HG03442 (cell line): ENCODE measurements around the gene USP11.

Source experiments
- ATAC-seq: cut with Tn5 transposase; IDR thresholded peaks from one replicate; pipeline ENCODE4 v1.9.1; 2021; ENCODE audit warnings: mild to moderate bottlenecking, moderate library complexity; ENCODE audit not compliant: unreplicated experiment

The USP11 gene

DNA sequence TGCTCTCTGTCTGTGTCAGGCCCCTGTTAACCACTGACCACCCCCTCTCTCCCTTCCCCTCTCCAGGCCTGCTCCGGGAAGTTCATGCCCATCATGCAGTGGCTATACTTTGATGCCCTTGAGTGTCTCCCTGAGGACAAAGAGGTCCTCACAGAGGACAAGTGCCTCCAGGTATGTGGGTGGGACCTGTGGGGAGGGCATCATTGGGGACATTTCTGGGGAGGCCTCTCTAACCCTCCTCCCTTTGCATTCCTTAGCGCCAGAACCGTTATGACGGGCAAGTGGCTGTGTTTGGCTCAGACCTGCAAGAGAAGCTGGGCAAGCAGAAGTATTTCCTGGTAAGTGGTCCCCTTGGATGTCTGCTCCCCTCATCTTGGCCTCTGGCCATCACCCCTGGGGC lies 29.9 kb upstream of the USP11 start:
- ATAC-seq = no peak

DNA sequence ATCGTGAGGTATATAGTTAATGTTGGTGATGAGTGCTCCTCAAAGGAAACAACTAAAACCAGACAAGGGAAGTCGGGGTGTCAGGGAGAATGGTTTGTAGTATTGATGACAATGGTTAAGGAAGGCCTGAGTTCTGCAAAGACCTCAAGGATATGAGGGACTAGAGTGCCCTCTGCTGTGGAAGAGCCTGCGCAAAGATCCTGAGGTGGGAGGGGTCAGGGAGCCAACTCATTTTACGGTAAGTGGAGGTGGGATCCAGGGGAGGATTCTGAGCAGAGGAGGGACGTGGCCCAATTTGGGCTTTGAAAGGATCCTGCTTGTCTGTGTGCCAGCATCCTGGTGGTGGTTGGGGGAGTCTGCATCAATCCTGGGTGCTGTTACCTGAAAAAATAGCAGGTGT lies 27.8 kb upstream of the USP11 start:
- ATAC-seq = no peak

DNA sequence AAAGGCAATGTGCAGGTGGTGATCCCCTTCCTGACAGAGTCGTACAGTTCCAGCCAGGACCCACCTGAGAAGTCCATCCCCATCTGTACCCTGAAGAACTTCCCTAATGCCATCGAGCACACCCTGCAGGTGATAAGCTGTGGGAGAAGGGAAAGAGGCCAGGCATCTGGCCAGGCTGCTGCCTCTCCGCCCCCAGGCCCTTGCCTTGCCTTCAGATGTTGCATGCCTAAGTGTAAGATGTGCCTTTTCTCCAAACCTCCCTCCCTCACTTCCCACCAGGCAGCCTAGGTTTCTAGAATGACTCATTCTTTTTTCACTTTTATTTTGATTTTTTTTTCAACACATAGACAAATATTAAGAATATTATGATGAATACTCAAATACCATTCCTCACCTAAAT lies 26.5 kb upstream of the USP11 start:
- ATAC-seq = no peak

DNA sequence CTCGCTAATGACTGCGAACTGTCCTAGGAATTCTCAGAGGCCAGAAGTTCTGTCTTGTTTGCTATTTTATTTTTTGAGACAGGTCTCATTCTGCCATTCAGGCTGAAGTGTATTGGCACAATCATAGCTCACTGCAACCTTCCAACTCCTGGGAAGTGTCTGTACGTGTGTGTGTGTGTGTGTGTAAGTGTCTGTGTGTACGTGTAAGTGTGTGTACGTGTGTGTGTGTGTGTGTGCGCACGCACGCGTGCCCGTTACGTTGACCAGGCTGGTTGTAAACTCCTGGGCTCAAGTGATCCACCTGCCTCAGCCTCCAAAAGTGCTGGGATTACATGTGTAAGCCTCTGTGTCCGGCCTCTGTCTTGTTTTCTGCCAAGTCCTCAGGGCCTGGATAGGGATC lies 24.7 kb upstream of the USP11 start:
- no peak for ATAC-seq

DNA sequence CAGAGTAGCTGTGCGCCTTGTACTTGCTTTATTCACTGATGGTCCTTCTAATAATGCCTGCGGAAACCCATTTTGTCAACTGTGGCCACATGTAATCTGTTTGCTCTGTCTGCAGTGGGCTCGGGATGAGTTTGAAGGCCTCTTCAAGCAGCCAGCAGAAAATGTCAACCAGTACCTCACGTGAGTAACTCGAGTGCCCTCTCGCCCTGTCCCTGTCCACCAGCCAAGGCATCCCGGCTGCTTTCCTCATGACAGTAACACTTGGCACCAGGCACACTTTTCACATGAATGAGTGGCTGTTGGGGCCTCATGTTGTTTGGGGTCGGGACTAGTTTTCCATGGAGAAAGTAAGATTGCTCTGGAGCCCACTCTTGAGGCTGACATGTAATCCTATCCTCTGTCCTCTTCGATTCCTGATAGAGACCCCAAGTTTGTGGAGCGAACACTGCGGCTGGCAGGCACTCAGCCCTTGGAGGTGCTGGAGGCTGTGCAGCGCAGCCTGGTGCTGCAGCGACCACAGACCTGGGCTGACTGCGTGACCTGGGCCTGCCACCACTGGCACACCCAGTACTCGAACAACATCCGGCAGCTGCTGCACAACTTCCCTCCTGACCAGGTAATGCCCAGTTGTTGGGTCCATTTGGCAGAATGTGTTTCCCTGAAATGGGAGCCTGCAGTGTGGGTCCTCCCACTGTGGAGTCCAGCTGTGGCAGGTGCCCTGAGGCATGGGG lies 23.1 kb upstream of the USP11 start:
- ATAC-seq = no peak

DNA sequence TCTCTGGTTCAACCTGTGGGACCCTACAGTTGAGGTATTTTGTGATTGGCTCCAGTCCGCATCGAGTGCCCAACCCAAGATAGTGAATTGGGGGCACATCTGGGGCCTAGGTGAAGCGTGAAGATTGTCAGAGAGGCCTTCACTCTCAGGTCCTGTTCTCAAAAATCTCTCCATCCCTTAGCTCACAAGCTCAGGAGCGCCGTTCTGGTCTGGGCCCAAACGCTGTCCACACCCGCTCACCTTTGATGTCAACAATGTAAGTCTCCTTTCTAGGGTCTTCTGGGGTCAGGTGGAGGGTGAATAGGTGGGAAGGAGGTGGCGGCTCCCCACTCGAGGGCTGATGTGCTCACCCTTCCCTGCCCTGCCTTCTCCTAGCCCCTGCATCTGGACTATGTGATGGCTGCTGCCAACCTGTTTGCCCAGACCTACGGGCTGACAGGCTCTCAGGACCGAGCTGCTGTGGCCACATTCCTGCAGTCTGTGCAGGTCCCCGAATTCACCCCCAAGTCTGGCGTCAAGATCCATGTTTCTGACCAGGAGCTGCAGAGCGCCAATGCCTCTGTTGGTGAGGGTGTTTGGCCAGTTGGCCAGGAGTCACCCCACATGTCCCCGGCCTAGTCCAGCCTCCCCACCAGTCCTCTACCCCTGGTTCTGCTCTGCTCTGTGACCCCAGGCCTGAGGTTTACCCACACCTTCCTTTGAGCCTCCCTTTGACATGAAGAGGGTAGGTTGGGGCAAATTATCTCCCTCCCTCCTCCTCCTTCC lies 22.0 kb upstream of the USP11 start:
- no peak for ATAC-seq

DNA sequence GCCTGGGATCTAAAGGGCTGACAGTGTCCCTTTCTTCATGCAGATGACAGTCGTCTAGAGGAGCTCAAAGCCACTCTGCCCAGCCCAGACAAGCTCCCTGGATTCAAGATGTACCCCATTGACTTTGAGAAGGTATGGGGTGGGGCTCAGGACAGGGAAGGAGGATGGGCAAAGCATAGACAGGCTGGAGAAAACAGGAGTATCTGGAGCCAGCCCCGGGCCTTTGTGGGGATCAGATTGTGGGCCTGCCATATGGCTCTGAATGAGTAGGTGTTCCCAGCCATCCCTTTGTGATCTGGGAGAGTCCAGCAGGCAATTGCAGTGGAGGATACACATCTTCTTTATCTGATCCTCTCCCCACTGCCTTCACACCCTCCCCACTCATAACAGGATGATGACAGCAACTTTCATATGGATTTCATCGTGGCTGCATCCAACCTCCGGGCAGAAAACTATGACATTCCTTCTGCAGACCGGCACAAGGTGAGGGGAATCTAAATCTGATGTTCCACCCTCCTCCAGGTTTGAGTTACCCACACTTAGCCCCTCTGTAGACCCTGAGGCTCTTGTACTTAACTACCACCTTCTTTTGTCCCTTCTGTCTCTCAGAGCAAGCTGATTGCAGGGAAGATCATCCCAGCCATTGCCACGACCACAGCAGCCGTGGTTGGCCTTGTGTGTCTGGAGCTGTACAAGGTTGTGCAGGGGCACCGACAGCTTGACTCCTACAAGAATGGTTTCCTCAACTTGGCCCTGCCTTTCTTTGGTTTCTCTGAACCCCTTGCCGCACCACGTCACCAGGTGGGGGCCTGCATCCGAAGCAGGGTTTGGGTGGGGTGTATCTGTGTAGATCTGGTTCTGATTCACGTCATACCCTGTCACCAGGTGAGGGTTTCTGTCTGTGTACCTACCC lies 20.2 kb upstream of the USP11 start:
- no peak for ATAC-seq

DNA sequence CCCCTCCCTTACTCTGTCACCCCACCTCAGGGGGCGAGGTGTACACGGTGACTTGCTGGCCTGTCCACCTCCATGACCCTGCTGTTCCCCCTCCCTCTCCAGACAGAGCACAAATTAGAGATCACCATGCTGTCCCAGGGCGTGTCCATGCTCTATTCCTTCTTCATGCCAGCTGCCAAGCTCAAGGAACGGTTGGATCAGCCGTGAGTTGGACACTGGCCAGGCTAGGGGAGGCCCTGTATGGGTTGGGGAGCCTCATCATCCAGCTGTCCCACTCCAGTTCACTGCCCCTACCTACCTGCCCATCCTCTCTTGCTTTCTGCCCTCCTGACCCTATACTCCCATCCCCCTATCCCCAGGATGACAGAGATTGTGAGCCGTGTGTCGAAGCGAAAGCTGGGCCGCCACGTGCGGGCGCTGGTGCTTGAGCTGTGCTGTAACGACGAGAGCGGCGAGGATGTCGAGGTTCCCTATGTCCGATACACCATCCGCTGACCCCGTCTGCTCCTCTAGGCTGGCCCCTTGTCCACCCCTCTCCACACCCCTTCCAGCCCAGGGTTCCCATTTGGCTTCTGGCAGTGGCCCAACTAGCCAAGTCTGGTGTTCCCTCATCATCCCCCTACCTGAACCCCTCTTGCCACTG lies 18.3 kb upstream of the USP11 start:
- no peak for ATAC-seq

DNA sequence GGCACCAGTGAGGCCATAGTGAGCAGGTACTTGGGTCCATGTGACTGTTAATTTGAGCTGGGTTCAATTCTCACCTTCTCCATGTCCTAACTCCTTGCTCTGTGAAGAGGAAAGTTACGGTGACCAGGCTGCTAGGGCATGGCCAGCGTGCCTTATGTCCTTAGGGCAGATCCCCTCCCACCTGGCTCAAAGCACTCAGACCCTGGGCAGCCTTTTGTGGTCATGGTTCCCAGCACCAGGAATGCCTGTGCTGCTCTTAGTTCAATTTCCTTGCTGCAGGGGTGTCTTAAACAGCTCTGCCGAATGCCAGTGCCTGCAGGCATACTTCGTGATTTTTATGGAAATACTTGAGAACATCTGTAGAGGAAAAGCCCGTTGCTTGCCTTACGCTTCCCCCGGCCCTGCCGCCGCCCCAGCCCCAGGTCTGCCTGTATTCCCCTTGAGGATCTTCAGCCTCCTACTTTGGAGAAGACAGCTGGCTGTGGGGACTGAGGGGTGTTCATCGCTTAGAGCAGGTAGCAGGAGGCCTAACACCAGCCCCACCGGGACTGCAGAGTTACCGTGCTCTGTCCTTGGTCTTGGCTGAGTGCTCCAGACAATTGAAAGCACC lies 17.4 kb upstream of the USP11 start:
- no peak for ATAC-seq

DNA sequence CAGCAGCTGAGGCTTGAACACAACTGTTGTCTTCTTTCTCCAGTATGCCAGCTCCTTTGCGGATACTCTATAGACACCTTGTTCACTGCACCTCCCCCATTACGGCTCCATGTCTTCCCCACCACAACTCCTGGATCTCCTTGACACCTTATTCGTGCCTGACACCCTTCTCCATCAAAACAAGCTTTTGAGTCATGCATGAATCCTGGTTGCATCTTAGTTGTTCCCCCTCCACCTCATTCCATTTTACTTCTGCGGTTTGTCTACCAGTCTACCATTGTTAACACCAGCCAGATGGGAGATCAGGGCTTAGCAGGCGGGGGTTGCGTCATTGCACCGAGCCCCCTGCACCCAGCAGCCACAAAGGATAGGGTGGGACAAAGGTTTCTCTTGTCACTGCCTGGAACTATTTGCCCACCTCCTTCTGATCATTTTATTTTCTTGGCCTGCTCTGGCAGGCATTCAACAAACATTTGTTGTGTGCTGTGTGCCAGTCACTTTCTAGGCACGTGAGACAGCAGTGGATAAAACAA lies 16.4 kb upstream of the USP11 start:
- ATAC-seq = no peak

DNA sequence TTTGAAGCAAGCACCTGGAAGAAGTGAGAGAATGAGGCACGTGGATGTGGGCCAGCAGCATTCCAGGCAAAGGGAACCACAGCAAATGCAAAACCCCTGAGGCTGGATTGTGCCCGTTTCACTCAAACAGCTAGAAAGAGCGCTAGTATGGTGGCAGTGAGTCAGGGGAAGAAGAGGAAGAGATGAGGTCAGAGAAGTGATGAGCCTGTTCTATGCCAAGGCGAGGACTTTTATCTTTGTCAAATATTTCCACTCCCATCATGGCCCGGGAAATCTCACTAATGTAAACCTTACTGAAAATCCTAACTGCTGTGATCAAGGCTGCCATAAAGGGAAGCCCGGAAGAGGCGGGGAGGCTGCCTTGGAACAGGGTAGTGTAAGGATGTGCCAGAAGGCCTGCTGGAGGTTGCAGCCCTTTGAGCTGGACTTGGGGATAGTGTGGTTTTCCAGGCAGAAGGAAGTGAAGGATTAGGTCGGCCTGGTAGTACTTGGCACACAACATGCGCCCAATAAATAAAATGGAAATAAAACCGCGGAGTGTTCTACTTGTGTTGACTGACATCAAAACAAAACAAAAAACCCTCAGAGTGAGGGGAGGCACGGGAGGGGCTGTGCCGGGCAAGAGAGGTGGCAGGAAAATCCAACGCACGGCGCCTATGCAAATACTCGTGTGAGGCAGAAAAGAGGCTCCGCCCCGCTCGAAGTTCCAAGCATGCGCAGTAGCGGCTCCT lies 15.5 kb upstream of the USP11 start:
- ATAC-seq = no peak

DNA sequence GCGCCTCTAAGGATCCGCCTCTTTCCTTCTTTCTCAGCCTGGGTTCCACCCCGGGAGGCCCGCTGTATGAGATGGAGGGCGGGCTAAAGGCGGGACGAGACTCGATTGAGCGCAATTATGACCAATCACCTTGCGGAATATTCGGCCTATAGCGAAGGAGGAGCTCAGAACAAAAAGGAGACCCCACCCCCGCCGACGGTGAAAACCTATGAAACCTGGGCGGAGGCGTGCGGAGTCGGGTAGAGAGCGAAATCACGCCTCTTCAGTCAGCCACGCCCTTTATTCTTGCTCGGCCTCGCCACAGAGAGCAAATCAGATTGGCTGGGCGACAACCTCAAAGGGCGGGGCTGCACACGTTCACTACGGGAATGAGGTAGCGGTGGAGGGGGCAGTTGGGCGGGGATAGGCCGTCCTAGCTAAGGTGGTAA lies 14.9 kb upstream of the USP11 start:
- peak; percentile 90 for ATAC-seq

DNA sequence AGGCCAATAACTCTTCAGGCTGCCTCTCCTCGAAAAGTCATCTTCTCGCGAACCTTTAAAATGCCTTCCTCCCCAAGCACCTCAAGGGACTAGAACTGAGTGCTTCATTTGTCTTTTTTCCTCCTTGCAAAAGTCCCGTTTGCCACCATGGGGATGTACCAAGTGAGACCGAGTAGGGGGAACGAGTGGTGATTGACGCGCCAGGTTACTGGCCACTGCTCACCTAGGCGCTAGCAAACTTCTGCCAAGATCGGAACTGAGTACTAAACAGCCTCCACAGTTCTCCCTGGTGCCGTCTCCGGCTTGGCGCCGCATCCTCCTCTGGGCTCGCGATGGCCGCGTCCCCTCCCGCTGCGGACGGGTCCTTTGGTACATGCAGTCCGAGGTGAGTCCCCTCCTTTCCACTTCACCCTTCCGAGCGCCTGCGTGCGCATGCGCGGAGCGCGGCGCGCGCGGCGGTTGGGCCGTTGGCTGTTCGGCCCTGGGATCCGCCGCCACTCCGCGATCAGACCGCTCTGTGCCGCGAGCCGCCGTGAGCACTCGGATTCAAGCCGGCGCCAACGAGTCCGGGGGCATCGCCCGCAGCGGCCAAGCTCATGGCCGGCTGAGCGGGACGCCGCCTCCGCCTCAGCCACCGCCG lies 14.4 kb upstream of the USP11 start, which contains the start of gene CDK16:
TSS of gene CDK16 (plus strand) at position 402 of the 640 bp plus-strand sequence. CDS start 4,877 bp downstream, outside the sequence.
- ATAC-seq = peak; percentile 30

DNA sequence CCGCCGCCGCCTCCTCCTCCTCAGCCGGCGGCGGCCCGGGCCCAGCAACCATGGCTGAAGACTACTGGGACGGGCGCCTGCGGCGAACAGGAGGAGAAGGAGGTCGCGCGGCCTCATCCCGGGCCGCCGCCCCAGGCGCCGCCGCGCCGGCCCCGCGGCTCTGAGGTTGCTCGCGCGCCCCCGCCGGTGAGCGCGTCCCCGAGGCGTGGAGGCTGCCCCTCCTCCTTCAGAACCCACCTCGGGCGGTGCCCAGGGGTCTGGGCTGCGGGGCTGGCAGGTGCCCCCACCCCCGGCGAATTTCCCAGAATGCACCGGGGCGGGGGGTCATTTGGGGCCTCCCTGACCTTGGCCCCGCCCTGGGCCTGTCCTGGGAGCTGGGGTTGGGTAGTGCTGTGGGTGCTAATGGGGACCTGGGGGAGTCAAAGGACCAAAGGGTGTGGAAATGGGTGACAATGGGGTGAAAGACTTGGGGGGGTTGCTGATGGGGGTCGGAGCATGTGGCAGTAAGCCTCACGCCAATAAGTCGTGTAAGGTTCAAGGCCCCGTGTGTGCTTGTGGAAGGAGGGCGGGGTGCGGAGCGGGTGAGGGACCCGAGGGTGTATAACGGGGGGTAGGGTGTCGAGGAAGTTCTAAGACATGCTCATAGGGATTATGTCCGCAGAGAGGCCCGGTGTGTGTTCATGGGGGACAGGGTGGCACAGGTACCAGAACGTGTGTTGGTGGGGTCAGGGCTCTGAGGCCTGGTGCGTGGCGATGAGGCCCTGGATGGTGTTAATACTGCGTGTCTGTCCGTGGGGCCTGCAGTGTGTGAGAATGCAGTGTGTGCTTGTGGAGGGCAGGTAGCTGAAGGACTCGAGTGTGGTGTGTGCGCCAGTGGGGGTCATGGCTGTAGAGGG lies 13.6 kb upstream of the USP11 start:
- ATAC-seq = no peak

DNA sequence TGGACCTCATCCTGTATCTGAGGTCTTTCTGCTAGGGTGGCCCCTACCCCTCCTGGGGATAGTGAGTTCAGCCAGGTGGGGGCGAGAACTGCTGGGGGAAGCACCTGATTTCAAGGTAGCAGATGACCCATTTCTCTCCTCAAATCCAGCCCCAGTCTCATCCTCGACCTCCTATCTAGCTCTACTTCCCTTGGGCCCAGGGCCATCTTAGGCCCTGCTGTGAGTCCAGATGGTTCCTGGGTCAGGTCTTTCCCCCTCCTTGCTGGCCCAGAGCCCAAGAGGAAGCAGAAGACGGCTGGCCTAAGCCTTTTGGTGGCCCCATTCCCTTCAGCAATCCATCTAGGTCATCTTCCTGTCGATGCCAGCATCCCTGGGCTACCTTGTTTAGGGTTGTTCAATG lies 11.1 kb upstream of the USP11 start:
- ATAC-seq = no peak

DNA sequence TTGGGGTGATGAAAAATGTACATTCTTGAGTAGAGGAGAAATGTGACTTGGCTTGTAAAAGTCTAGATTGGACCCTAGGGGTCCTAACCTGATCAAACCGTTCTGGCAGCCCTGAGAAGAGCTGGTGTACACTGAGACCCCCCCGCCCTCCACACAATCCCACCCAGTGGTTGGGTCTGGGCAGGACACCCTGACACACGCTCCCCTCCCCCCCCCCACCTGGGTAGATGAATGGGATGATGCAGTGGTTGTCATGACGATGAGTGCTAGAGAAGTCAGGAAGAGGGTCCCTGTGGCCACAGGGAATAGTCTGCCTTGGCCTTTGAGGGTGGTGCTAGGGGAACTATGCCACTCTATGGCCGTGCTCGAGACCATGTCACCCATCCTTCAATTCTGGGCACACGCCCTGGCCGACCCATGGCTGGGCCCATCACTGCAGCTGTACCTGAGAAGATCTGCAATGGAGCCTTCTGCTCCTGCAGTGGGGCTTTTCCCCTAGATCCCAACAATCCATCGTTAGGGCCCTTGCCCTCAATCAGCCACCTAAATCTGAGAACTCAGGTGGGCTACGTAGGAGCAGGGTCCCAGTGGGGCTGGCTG lies 10.0 kb upstream of the USP11 start:
- ATAC-seq = no peak

DNA sequence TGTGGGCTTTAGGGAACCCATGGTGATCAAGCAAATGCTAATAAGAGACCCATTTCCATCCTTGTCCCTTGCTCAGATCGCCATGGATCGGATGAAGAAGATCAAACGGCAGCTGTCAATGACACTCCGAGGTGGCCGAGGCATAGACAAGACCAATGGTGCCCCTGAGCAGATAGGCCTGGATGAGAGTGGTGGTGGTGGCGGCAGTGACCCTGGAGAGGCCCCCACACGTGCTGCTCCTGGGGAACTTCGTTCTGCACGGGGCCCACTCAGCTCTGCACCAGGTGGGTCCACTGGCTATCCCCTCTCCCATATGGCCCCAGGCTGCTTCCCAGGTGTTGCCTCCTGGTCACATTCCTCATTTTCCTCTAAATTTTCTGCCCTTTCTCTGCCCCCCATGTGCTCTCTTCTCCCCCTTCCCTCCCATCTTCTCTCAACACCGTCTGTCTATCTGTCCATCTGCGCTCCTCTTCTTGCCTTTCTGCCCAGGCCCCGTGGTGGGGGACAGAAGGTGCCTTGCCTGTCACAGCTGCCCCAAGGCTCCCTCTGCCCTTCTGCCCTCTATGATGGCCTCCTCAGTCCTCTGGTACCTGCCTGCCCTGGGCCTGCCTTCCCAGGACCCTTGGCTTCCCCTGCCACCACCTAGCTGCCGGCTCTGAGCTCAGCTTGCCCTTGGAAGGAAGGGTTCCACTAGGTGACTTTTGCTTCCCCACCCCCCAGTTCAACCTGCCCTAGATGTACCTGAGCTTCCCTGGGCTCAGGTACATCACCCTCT lies 9.1 kb upstream of the USP11 start:
- ATAC-seq = no peak
